A549 (cell line): ENCODE data around the gene PDXP. TPM values are rescaled to one million over a fixed set of nuclear protein-coding genes. Genes with fewer than 3 reads are reported as not detected.

Experiments
- ATAC-seq, 2 experiments: fragments of 200-7000 bp in 1 of 2; fragments of >200 bp in 1 of 2; cut with Nextera tagmentation in 1 of 2; cut with Tn5 transposase in 1 of 2; 3 replicates each; pipeline versions ENCODE4 v1.8.0 to v1.9.1; 2018 to 2020; ENCODE audit warnings: mild to moderate bottlenecking in 1 of 2, moderate library complexity in 1 of 2
- CTCF ChIA-PET: fragments of 300-600 bp; sonication (Branson Sonifier 250); formaldehyde crosslinking; extraction: SDS; loops from one replicate; lab custom pipeline; 2021; ENCODE audit warnings: antibody characterized with exemption, inconsistent platforms; lab: Yijun Ruan, JAX
- POLR2A ChIA-PET: fragments of 350-600 bp; formaldehyde crosslinking; extraction: SDS; loops from one replicate; lab custom pipeline; 2021; ENCODE audit warnings: antibody characterized with exemption, inconsistent platforms; lab: Yijun Ruan, JAX
- DNase-seq, 2 experiments: peaks; one replicate each; pipeline versions ENCODE4 v3.0.0 to v3.0.0-alpha.2; 2011 to 2016; ENCODE audit warnings: low read depth in 1 of 2, low spot score in 1 of 2
- FAIRE-seq: peaks from 2 replicates; lab custom pipeline; 2011; peaks lifted over from hg19 to GRCh38; lab: Jason Lieb, UNC
- H3K27ac ChIP-seq, 2 experiments: fragments of >200 bp; sonication (Bioruptor Twin); formaldehyde crosslinking; 3 replicates each; pipeline ENCODE4 v1.5.1; 2016 to 2017
- H3K4me1 ChIP-seq: fragments of >200 bp; sonication (Bioruptor Twin); formaldehyde crosslinking; 3 replicates; pipeline ENCODE4 v1.6.1; 2016
- H3K4me2 ChIP-seq: fragments of >200 bp; sonication (Bioruptor Twin); formaldehyde crosslinking; 3 replicates; pipeline ENCODE4 v1.6.1; 2016
- H3K4me3 ChIP-seq: fragments of >200 bp; sonication (Bioruptor Twin); formaldehyde crosslinking; 3 replicates; pipeline ENCODE4 v1.5.1; 2016
- H3K9me3 ChIP-seq: fragments of >200 bp; sonication (Bioruptor Twin); formaldehyde crosslinking; 3 replicates; pipeline ENCODE4 v1.6.1; 2016
- CBX2 ChIP-seq: fragments of 200-600 bp; sonication (generic); IDR thresholded peaks from 2 replicates; pipeline ENCODE4 v1.6.1; 2016; ENCODE audit warnings: low read depth, mild to moderate bottlenecking, borderline replicate concordance
- CHD4 ChIP-seq: fragments of 200-600 bp; sonication (generic); IDR thresholded peaks from 2 replicates; pipeline ENCODE4 v1.6.1; 2016; ENCODE audit warnings: antibody characterized with exemption, mild to moderate bottlenecking, borderline replicate concordance
- EHF ChIP-seq: fragments of 250-450 bp; sonication (Bioruptor Pico); IDR thresholded peaks from 2 replicates; pipeline ENCODE4 v1.5.0; 2020; ENCODE audit warnings: mild to moderate bottlenecking
- EHMT2 ChIP-seq: fragments of 200-600 bp; sonication (generic); IDR thresholded peaks from 2 replicates; pipeline ENCODE4 v1.6.1; 2016; ENCODE audit warnings: antibody characterized with exemption, low read depth, mild to moderate bottlenecking, moderate library complexity
- HOXB5 ChIP-seq: fragments of 250-450 bp; sonication (Bioruptor Pico); IDR thresholded peaks from 2 replicates; pipeline ENCODE4 v1.5.0; 2020; ENCODE audit warnings: mild to moderate bottlenecking, moderate library complexity
- JUN ChIP-seq, 2 experiments: fragments of >200 bp; sonication (Bioruptor Twin); formaldehyde crosslinking; IDR thresholded peaks; 2 replicates in 1 of 2; 3 replicates in 1 of 2; pipeline ENCODE4 v1.6.1; 2016 to 2017
- KDM5A ChIP-seq: fragments of 200-600 bp; sonication (generic); IDR thresholded peaks from 2 replicates; pipeline ENCODE4 v1.6.1; 2016; ENCODE audit warnings: antibody characterized with exemption, mild to moderate bottlenecking
- MAZ ChIP-seq: fragments of 150-350 bp; IDR thresholded peaks from 2 replicates; pipeline ENCODE4 v1.6.1; 2014; ENCODE audit warnings: antibody characterized with exemption, low read depth, low read length, borderline replicate concordance
- RNF2 ChIP-seq: fragments of 200-600 bp; sonication (generic); IDR thresholded peaks from 2 replicates; pipeline ENCODE4 v1.6.1; 2016; ENCODE audit warnings: low read depth, mild to moderate bottlenecking, antibody characterized with exemption, moderate library complexity, borderline replicate concordance
- ZNF302 ChIP-seq: fragments of 250-450 bp; sonication (Bioruptor Pico); IDR thresholded peaks from 2 replicates; pipeline ENCODE4 v1.9.0; 2021; ENCODE audit warnings: inconsistent platforms, mild to moderate bottlenecking, moderate library complexity
- ZSCAN20 ChIP-seq: fragments of 250-450 bp; sonication (Bioruptor Pico); IDR thresholded peaks from 2 replicates; pipeline ENCODE4 v1.8.0; 2022; ENCODE audit warnings: mild to moderate bottlenecking, moderate library complexity
- WGBS: methylation state at CpG from one replicate; pipeline ENCODE4 v1.1.6; 2017; ENCODE audit errors: missing lambda C conversion rate; 5-methylcytosine and 5-hydroxymethylcytosine counted together
- polyA plus RNA-seq, 4 experiments: library from polyadenylated mRNA; depleted of rRNA in 3 of 4; stranded (reverse); fragments of >200 nt; fragmentation: RNase III in 1 of 4; extraction: RNeasy Plus Mini Kit Qiagen cat#74134 plus additional on column Dnase treatment in 1 of 4; gene quantifications; 2 replicates in 3 of 4; 3 replicates in 1 of 4; pipeline ENCODE4 v1.2.3, GENCODE V29; 2011 to 2017
- TF ChIP-seq, protein P1 (sequence below): fragments of 250-450 bp; sonication (Bioruptor Pico); IDR thresholded peaks from 2 replicates; pipeline ENCODE4 v1.5.0; 2020; ENCODE audit warnings: low read depth, mild to moderate bottlenecking, moderate library complexity
- TF ChIP-seq, protein P2 (sequence below): fragments of >200 bp; sonication (Bioruptor Twin); formaldehyde crosslinking; IDR thresholded peaks from 3 replicates; pipeline ENCODE4 v1.6.1; 2016
- TF ChIP-seq, protein P3 (sequence below): IDR thresholded peaks from 2 replicates; pipeline ENCODE4 v1.6.1; 2012
- TF ChIP-seq, protein P4 (sequence below): fragments of 450-650 bp; IDR thresholded peaks from 2 replicates; pipeline ENCODE4 v1.6.1; 2014; ENCODE audit warnings: antibody characterized with exemption
- TF ChIP-seq, protein P5 (sequence below): fragments of 200-600 bp; sonication (generic); IDR thresholded peaks from 2 replicates; pipeline ENCODE4 v1.6.1; 2016; ENCODE audit warnings: antibody characterized with exemption, mild to moderate bottlenecking, moderate library complexity
- TF ChIP-seq, protein P6 (sequence below): fragments of 250-450 bp; sonication (Bioruptor Pico); IDR thresholded peaks from 2 replicates; pipeline ENCODE4 v1.5.0; 2021; ENCODE audit warnings: mild to moderate bottlenecking, moderate library complexity, borderline replicate concordance

PDXP gene
- polyA plus RNA-seq, 2 of the 4 experiments (the other 2 are of a cell fraction): 11.5 to 13.1 TPM

DNA sequence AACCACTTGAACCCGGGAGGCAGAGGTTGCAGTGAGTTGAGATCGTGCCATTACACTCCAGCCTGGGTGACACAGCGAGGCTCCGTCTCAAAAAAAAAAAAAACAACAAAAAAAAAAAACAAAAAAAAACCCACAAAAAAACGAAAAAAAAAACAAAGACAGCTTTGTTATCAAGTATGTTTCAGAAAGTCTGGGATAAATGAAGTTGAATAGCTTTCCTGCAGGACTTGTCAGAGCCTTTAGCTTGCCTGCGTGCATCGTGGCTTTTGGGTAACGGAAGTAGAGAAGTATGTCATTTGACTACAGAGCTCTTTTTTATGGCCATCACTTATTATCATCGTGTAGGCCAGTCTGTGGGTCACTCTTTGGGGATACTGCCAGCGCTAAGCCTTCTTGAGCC lies 53.0 kb downstream of the PDXP start:
- Histone ChIP-seq H3K27ac (no peak overlapping the region), H3K9me3 (no peaks in the 10 kb centered on the region), H3K4me1 (no peaks in the 10 kb centered on the region), H3K4me2 (no peak overlapping the region), H3K4me3 (no peak overlapping the region)
- no peak for DNase-seq
- 78% methylated on average over 10 of the region's 10 CpGs for WGBS
- TF ChIP-seq MAZ: no peak
- TF ChIP-seq, protein P1, sequence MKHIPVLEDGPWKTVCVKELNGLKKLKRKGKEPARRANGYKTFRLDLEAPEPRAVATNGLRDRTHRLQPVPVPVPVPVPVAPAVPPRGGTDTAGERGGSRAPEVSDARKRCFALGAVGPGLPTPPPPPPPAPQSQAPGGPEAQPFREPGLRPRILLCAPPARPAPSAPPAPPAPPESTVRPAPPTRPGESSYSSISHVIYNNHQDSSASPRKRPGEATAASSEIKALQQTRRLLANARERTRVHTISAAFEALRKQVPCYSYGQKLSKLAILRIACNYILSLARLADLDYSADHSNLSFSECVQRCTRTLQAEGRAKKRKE: no peak
- no peak for TF ChIP-seq JUN (IDR thresholded peaks at IDR 0.05)
- no peak for TF ChIP-seq EHF (CRISPR knock-in tag)
- TF ChIP-seq ZNF302 (CRISPR knock-in tag): no peak
- TF ChIP-seq, protein P2, sequence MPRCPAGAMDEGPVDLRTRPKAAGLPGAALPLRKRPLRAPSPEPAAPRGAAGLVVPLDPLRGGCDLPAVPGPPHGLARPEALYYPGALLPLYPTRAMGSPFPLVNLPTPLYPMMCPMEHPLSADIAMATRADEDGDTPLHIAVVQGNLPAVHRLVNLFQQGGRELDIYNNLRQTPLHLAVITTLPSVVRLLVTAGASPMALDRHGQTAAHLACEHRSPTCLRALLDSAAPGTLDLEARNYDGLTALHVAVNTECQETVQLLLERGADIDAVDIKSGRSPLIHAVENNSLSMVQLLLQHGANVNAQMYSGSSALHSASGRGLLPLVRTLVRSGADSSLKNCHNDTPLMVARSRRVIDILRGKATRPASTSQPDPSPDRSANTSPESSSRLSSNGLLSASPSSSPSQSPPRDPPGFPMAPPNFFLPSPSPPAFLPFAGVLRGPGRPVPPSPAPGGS: no peak
- TF ChIP-seq EHMT2: no peak
- no peak for TF ChIP-seq KDM5A
- TF ChIP-seq CBX2: no peak
- TF ChIP-seq CHD4: no peak
- TF ChIP-seq, protein P3, sequence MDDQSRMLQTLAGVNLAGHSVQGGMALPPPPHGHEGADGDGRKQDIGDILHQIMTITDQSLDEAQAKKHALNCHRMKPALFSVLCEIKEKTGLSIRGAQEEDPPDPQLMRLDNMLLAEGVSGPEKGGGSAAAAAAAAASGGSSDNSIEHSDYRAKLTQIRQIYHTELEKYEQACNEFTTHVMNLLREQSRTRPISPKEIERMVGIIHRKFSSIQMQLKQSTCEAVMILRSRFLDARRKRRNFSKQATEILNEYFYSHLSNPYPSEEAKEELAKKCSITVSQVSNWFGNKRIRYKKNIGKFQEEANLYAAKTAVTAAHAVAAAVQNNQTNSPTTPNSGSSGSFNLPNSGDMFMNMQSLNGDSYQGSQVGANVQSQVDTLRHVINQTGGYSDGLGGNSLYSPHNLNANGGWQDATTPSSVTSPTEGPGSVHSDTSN: no peak
- ChIA-PET POLR2A (interaction anchor here (0.6 kb wide), 2 partner anchors 23 to 32 kb away, joined by 3 to 4 read pairs; no protein-coding TSS in a partner anchor), CTCF (interaction anchor here (1.1 to 2.2 kb wide), 4 partner anchors 14 to 81 kb away, joined by 3 to 6 read pairs (median 4); no protein-coding TSS in a partner anchor)
- FAIRE-seq: no peak
- ATAC-seq: no peak

DNA sequence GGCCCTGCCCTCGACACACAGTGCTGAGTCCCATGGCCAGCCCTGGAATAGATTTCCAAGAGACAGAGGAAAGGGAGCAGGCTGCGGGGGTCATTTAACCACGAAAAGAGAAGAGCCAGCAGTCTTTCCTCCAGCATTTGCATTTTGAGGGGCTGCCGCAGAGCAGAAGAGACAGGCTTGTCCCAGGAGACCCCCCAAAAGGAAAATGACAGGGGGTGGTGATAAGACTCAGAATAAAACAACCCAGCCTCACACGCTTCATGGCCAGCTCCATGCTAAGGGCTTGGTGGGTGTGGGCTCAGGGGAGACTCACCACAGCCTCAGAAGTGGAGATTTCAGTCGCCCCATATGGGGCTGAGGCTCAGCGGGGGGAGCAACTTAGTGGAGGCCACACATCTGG lies 55.2 kb downstream of the PDXP start:
- no peak for ATAC-seq
- WGBS: 97% methylated on average over 5 of the region's 7 CpGs
- Histone ChIP-seq H3K4me2 (no peak overlapping the region), H3K9me3 (no peaks in the 10 kb centered on the region), H3K4me1 (no peaks in the 10 kb centered on the region), H3K4me3 (no peak overlapping the region), H3K27ac (no peak overlapping the region)
- DNase-seq: no peak
- ChIA-PET CTCF (interaction anchor here (0.8 to 2.1 kb wide), 2 partner anchors 10 to 71 kb away, joined by 4 to 8 read pairs; no protein-coding TSS in a partner anchor), POLR2A (no interaction called here)
- no peak for FAIRE-seq
- TF ChIP-seq ZSCAN20 (CRISPR knock-in tag) (no peak), HOXB5 (no peak), CHD4 (no peak), RNF2 (no peak), EHF (CRISPR knock-in tag) (no peak), EHMT2 (no peak)
- TF ChIP-seq, protein P4, sequence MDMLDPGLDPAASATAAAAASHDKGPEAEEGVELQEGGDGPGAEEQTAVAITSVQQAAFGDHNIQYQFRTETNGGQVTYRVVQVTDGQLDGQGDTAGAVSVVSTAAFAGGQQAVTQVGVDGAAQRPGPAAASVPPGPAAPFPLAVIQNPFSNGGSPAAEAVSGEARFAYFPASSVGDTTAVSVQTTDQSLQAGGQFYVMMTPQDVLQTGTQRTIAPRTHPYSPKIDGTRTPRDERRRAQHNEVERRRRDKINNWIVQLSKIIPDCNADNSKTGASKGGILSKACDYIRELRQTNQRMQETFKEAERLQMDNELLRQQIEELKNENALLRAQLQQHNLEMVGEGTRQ: no peak
- TF ChIP-seq, protein P5, sequence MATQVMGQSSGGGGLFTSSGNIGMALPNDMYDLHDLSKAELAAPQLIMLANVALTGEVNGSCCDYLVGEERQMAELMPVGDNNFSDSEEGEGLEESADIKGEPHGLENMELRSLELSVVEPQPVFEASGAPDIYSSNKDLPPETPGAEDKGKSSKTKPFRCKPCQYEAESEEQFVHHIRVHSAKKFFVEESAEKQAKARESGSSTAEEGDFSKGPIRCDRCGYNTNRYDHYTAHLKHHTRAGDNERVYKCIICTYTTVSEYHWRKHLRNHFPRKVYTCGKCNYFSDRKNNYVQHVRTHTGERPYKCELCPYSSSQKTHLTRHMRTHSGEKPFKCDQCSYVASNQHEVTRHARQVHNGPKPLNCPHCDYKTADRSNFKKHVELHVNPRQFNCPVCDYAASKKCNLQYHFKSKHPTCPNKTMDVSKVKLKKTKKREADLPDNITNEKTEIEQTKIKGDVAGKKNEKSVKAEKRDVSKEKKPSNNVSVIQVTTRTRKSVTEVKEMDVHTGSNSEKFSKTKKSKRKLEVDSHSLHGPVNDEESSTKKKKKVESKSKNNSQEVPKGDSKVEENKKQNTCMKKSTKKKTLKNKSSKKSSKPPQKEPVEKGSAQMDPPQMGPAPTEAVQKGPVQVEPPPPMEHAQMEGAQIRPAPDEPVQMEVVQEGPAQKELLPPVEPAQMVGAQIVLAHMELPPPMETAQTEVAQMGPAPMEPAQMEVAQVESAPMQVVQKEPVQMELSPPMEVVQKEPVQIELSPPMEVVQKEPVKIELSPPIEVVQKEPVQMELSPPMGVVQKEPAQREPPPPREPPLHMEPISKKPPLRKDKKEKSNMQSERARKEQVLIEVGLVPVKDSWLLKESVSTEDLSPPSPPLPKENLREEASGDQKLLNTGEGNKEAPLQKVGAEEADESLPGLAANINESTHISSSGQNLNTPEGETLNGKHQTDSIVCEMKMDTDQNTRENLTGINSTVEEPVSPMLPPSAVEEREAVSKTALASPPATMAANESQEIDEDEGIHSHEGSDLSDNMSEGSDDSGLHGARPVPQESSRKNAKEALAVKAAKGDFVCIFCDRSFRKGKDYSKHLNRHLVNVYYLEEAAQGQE: no peak
- TF ChIP-seq, protein P6, sequence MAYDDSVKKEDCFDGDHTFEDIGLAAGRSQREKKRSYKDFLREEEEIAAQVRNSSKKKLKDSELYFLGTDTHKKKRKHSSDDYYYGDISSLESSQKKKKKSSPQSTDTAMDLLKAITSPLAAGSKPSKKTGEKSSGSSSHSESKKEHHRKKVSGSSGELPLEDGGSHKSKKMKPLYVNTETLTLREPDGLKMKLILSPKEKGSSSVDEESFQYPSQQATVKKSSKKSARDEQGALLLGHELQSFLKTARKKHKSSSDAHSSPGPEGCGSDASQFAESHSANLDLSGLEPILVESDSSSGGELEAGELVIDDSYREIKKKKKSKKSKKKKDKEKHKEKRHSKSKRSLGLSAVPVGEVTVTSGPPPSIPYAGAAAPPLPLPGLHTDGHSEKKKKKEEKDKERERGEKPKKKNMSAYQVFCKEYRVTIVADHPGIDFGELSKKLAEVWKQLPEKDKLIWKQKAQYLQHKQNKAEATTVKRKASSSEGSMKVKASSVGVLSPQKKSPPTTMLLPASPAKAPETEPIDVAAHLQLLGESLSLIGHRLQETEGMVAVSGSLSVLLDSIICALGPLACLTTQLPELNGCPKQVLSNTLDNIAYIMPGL (CRISPR knock-in tag): no peak
